ENCODE results near the gene AHI1.

Gene AHI1

GRCh38 chr6:135306740-135307420 lies 190.7 kb downstream of the AHI1 start:
- Histone ChIP-seq H3K4me3 (ENCODE audit: low read length in 2 of 2) (no peak overlapping the region), H3K27me3 (ENCODE audit: control insufficient read depth in 3 of 3, insufficient read depth in 3 of 3, low read depth in 1 of 3, low read length in 3 of 3) (no peaks in the 10 kb centered on the region), H3K9me3 (replicated peaks in 1 of 2; ENCODE audit: control insufficient read depth in 2 of 2, insufficient read depth in 1 of 2, low read depth in 1 of 2, low read length in 2 of 2) (no peaks in the 10 kb centered on the region), H4K8ac (ENCODE audit: low read depth, low read length) (no peak overlapping the region), H3K23ac (ENCODE audit: low read depth, low read length, poor library complexity) (no peak overlapping the region), H2AFZ (ENCODE audit: low read length) (no peak overlapping the region), H3K9ac (ENCODE audit: low read depth, low read length, poor library complexity) (no peak overlapping the region), H3K4me2 (ENCODE audit: insufficient read depth, low read length, poor library complexity, severe bottlenecking) (no peak overlapping the region), H3K27ac (replicated peaks; ENCODE audit: low read length) (no peak overlapping the region), H3K4ac (ENCODE audit: low read length) (no peak overlapping the region), H3K79me1 (ENCODE audit: low read depth, low read length) (no peaks in the 10 kb centered on the region), H3K4me1 (ENCODE audit: control insufficient read depth in 2 of 2, insufficient read depth in 1 of 2, low read depth in 1 of 2, low read length in 2 of 2) (no peaks in the 10 kb centered on the region), H2BK15ac (ENCODE audit: low read length) (no peak overlapping the region), H2AK5ac (ENCODE audit: low read depth, low read length) (no peak overlapping the region), H3K18ac (ENCODE audit: low read length) (no peak overlapping the region), H3K36me3 (replicated peaks in 1 of 2; ENCODE audit: control insufficient read depth in 2 of 2, insufficient read depth in 2 of 2, low read length in 2 of 2) (no peaks in the 10 kb centered on the region), H2BK12ac (ENCODE audit: low read length) (no peak overlapping the region), H2BK5ac (ENCODE audit: low read length) (no peak overlapping the region), H3K14ac (ENCODE audit: low read length) (no peak overlapping the region), H4K91ac (ENCODE audit: low read depth, low read length, poor library complexity) (no peak overlapping the region), H2BK120ac (ENCODE audit: low read depth, low read length) (no peak overlapping the region)
- no CpG with 5 or more reads among the region's 5 CpGs for WGBS, 2 donors (ENCODE audit: extremely low coverage in 2 of 2, insufficient read length in 2 of 2, insufficient replicate concordance in 1 of 2)
- no peak for DNase-seq (ENCODE audit: low spot score)

- Histone ChIP-seq H3K27me3 (ENCODE audit: control insufficient read depth in 3 of 3, insufficient read depth in 3 of 3, low read depth in 1 of 3, low read length in 3 of 3) (no peaks in the 10 kb centered on the region), H2AFZ (ENCODE audit: low read length) (no peak overlapping the region), H3K14ac (ENCODE audit: low read length) (no peak overlapping the region), H3K23ac (ENCODE audit: low read depth, low read length, poor library complexity) (no peak overlapping the region), H2BK15ac (ENCODE audit: low read length) (no peak overlapping the region), H3K4me1 (ENCODE audit: control insufficient read depth in 2 of 2, insufficient read depth in 1 of 2, low read depth in 1 of 2, low read length in 2 of 2) (no peaks in the 10 kb centered on the region), H3K27ac (replicated peaks; ENCODE audit: low read length) (no peak overlapping the region), H3K9me3 (replicated peaks in 1 of 2; ENCODE audit: control insufficient read depth in 2 of 2, insufficient read depth in 1 of 2, low read depth in 1 of 2, low read length in 2 of 2) (no peaks in the 10 kb centered on the region), H3K4me3 (ENCODE audit: low read length in 2 of 2) (no peak overlapping the region), H3K4ac (ENCODE audit: low read length) (no peak overlapping the region), H2BK5ac (ENCODE audit: low read length) (no peak overlapping the region), H2BK120ac (ENCODE audit: low read depth, low read length) (no peak overlapping the region), H4K8ac (ENCODE audit: low read depth, low read length) (no peak overlapping the region), H3K4me2 (ENCODE audit: insufficient read depth, low read length, poor library complexity, severe bottlenecking) (no peak overlapping the region), H3K18ac (ENCODE audit: low read length) (no peak overlapping the region), H3K36me3 (replicated peaks in 1 of 2; ENCODE audit: control insufficient read depth in 2 of 2, insufficient read depth in 2 of 2, low read length in 2 of 2) (no peaks in the 10 kb centered on the region), H3K79me1 (ENCODE audit: low read depth, low read length) (no peaks in the 10 kb centered on the region), H2BK12ac (ENCODE audit: low read length) (no peak overlapping the region), H2AK5ac (ENCODE audit: low read depth, low read length) (no peak overlapping the region), H3K9ac (ENCODE audit: low read depth, low read length, poor library complexity) (no peak overlapping the region), H4K91ac (ENCODE audit: low read depth, low read length, poor library complexity) (no peak overlapping the region)
- DNase-seq (ENCODE audit: low spot score) = no peak
- no CpG with 5 or more reads among the region's 2 CpGs for WGBS, 2 donors (ENCODE audit: extremely low coverage in 2 of 2, insufficient read length in 2 of 2, insufficient replicate concordance in 1 of 2)
Observed at GRCh38 chr6:135306166-135306565, 191.4 kb downstream of the AHI1 start.

- DNase-seq (ENCODE audit: low spot score) = no peak
Observed at GRCh38 chr6:135305684-135306083, 191.9 kb downstream of the AHI1 start.

GRCh38 chr6:135304883-135305282 lies 192.7 kb downstream of the AHI1 start:
- Histone ChIP-seq H3K36me3 (replicated peaks in 1 of 2; ENCODE audit: control insufficient read depth in 2 of 2, insufficient read depth in 2 of 2, low read length in 2 of 2) (no peaks in the 10 kb centered on the region), H2BK120ac (ENCODE audit: low read depth, low read length) (no peak overlapping the region), H2AK5ac (ENCODE audit: low read depth, low read length) (no peak overlapping the region), H4K8ac (ENCODE audit: low read depth, low read length) (no peak overlapping the region), H2BK12ac (ENCODE audit: low read length) (no peak overlapping the region), H4K91ac (ENCODE audit: low read depth, low read length, poor library complexity) (no peak overlapping the region), H3K9me3 (replicated peaks in 1 of 2; ENCODE audit: control insufficient read depth in 2 of 2, insufficient read depth in 1 of 2, low read depth in 1 of 2, low read length in 2 of 2) (no peaks in the 10 kb centered on the region), H3K4me3 (ENCODE audit: low read length in 2 of 2) (no peak overlapping the region), H2AFZ (ENCODE audit: low read length) (no peak overlapping the region), H3K23ac (ENCODE audit: low read depth, low read length, poor library complexity) (no peak overlapping the region), H3K4me1 (ENCODE audit: control insufficient read depth in 2 of 2, insufficient read depth in 1 of 2, low read depth in 1 of 2, low read length in 2 of 2) (no peaks in the 10 kb centered on the region), H3K27ac (replicated peaks; ENCODE audit: low read length) (no peak overlapping the region), H3K14ac (ENCODE audit: low read length) (no peak overlapping the region), H3K4me2 (ENCODE audit: insufficient read depth, low read length, poor library complexity, severe bottlenecking) (no peak overlapping the region), H3K4ac (ENCODE audit: low read length) (no peak overlapping the region), H3K27me3 (ENCODE audit: control insufficient read depth in 3 of 3, insufficient read depth in 3 of 3, low read depth in 1 of 3, low read length in 3 of 3) (no peaks in the 10 kb centered on the region), H2BK5ac (ENCODE audit: low read length) (no peak overlapping the region), H3K79me1 (ENCODE audit: low read depth, low read length) (no peaks in the 10 kb centered on the region), H3K18ac (ENCODE audit: low read length) (no peak overlapping the region), H3K9ac (ENCODE audit: low read depth, low read length, poor library complexity) (no peak overlapping the region), H2BK15ac (ENCODE audit: low read length) (no peak overlapping the region)
- no peak for DNase-seq (ENCODE audit: low spot score)
- WGBS, 2 donors (ENCODE audit: extremely low coverage in 2 of 2, insufficient read length in 2 of 2, insufficient replicate concordance in 1 of 2) = no CpG with 5 or more reads among the region's 4 CpGs

More at GRCh38 chr6:135305684-135306083, 191.9 kb downstream of the AHI1 start:
- no peak overlapping the region for H3K14ac ChIP-seq (ENCODE audit: low read length)
- no peak overlapping the region for H2BK120ac ChIP-seq (ENCODE audit: low read depth, low read length)
- no peak overlapping the region for H3K4me3 ChIP-seq (ENCODE audit: low read length in 2 of 2)
- H2BK5ac ChIP-seq (ENCODE audit: low read length) = no peak overlapping the region
- H3K4ac ChIP-seq (ENCODE audit: low read length) = no peak overlapping the region
- H3K9ac ChIP-seq (ENCODE audit: low read depth, low read length, poor library complexity) = no peak overlapping the region
- WGBS, 2 donors (ENCODE audit: extremely low coverage in 2 of 2, insufficient read length in 2 of 2, insufficient replicate concordance in 1 of 2) = 100% methylated on average over 1 of the region's 1 CpG; no CpG with 5 or more reads in 1 of the 2 donors
- H3K9me3 ChIP-seq (replicated peaks in 1 of 2; ENCODE audit: control insufficient read depth in 2 of 2, insufficient read depth in 1 of 2, low read depth in 1 of 2, low read length in 2 of 2) = no peaks in the 10 kb centered on the region
- H4K8ac ChIP-seq (ENCODE audit: low read depth, low read length) = no peak overlapping the region
- H2BK15ac ChIP-seq (ENCODE audit: low read length) = no peak overlapping the region
- no peak overlapping the region for H3K4me2 ChIP-seq (ENCODE audit: insufficient read depth, low read length, poor library complexity, severe bottlenecking)
- no peak overlapping the region for H3K18ac ChIP-seq (ENCODE audit: low read length)
- H3K36me3 ChIP-seq (replicated peaks in 1 of 2; ENCODE audit: control insufficient read depth in 2 of 2, insufficient read depth in 2 of 2, low read length in 2 of 2) = no peaks in the 10 kb centered on the region
- H3K23ac ChIP-seq (ENCODE audit: low read depth, low read length, poor library complexity) = no peak overlapping the region
- H3K4me1 ChIP-seq (ENCODE audit: control insufficient read depth in 2 of 2, insufficient read depth in 1 of 2, low read depth in 1 of 2, low read length in 2 of 2) = no peaks in the 10 kb centered on the region
- no peaks in the 10 kb centered on the region for H3K79me1 ChIP-seq (ENCODE audit: low read depth, low read length)
- H4K91ac ChIP-seq (ENCODE audit: low read depth, low read length, poor library complexity) = no peak overlapping the region
- H3K27ac ChIP-seq (replicated peaks; ENCODE audit: low read length) = no peak overlapping the region
- no peaks in the 10 kb centered on the region for H3K27me3 ChIP-seq (ENCODE audit: control insufficient read depth in 3 of 3, insufficient read depth in 3 of 3, low read depth in 1 of 3, low read length in 3 of 3)
- H2AFZ ChIP-seq (ENCODE audit: low read length) = no peak overlapping the region
- no peak overlapping the region for H2BK12ac ChIP-seq (ENCODE audit: low read length)
- H2AK5ac ChIP-seq (ENCODE audit: low read depth, low read length) = no peak overlapping the region

Measured in neuronal stem cell (in vitro differentiated cells).